Measurements from ENCODE around the gene ACP5.

DNA sequence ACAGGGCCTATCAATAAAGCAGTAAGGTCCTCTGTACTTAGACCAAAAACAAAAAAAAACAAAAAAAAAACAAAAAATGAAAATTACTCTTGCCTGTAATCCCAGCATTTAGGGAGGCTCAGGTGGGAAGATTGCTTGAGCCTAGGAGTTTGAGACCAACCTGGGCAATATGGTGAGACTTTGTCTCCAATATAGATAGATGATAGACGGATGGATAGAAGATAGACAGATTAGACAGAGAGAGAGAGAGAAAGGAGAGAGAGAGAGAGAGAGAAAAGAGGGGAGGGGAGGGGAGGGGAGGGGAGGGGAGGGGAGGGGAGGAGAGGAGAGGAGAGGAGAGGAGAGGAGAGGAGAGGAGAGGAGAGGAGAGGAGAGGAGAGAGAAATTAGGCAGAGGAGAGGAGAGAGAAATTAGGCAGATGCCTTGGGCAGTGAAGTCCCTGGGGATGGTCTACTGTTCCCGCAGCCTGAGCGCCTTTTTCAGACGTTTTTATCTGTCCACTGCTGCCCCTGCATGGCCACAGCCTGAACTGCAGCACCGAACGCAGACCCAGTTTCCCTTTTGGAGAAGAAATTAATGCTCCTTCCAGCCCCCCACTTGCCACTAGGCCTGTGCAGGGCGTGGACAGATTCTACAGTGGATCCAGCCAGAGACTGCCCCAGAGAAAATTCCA lies 10.0 kb upstream of the ACP5 start:
- TF ChIP-seq, protein P1, sequence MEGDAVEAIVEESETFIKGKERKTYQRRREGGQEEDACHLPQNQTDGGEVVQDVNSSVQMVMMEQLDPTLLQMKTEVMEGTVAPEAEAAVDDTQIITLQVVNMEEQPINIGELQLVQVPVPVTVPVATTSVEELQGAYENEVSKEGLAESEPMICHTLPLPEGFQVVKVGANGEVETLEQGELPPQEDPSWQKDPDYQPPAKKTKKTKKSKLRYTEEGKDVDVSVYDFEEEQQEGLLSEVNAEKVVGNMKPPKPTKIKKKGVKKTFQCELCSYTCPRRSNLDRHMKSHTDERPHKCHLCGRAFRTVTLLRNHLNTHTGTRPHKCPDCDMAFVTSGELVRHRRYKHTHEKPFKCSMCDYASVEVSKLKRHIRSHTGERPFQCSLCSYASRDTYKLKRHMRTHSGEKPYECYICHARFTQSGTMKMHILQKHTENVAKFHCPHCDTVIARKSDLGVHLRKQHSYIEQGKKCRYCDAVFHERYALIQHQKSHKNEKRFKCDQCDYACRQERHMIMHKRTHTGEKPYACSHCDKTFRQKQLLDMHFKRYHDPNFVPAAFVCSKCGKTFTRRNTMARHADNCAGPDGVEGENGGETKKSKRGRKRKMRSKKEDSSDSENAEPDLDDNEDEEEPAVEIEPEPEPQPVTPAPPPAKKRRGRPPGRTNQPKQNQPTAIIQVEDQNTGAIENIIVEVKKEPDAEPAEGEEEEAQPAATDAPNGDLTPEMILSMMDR (conservative IDR thresholded peaks at IDR 0.05; ENCODE audit: low read depth, low read length), result peak; percentile 93
- no peak for TF ChIP-seq EZH2 (IDR thresholded peaks at IDR 0.05; ENCODE audit: low read length, unreplicated experiment)

All from PC-3 (cell line).